Measurements from ENCODE around the gene TMEM205.
"Not testable (repeated sequence)": the region's sequence is repeated elsewhere in the genome, so short reads cannot be mapped to it uniquely, and the experiment has no call there.

Gene TMEM205

GRCh38 chr19:11359421-11359820, 13.4 kb upstream of the TMEM205 start:
- peaks cover 0 to 47% (median 28%) of the 10 kb centered on the region in 5 donors for H3K36me3 ChIP-seq (ENCODE audit: control insufficient read depth in 5 of 5, insufficient read depth in 5 of 5, low read length in 5 of 5)
- no peak overlapping the region for H3K9ac ChIP-seq (ENCODE audit: low read length in 5 of 5)
- no peak overlapping the region for H3K4me3 ChIP-seq (ENCODE audit: low read depth in 1 of 5, low read length in 5 of 5)
- peaks cover 4 to 16% (median 12%) of the 10 kb centered on the region in 5 donors for H3K4me1 ChIP-seq (ENCODE audit: control insufficient read depth in 5 of 5, insufficient read depth in 5 of 5, low read length in 5 of 5)
- no peaks in the 10 kb centered on the region for H3K9me3 ChIP-seq (ENCODE audit: control insufficient read depth in 5 of 5, low read length in 5 of 5)
- H3K27me3 ChIP-seq (ENCODE audit: control insufficient read depth in 5 of 5, insufficient read depth in 4 of 5, low read length in 5 of 5) = no peaks in the 10 kb centered on the region
- no peak overlapping the region for H3K27ac ChIP-seq (ENCODE audit: low read depth, low read length)

- no peaks in the 10 kb centered on the region for H3K27me3 ChIP-seq (ENCODE audit: control insufficient read depth in 5 of 5, insufficient read depth in 4 of 5, low read length in 5 of 5)
- H3K27ac ChIP-seq (ENCODE audit: low read depth, low read length) = no peak overlapping the region
- H3K4me3 ChIP-seq (ENCODE audit: low read depth in 1 of 5, low read length in 5 of 5) = no peak overlapping the region
- no peaks in the 10 kb centered on the region for H3K9me3 ChIP-seq (ENCODE audit: control insufficient read depth in 5 of 5, low read length in 5 of 5)
- no peak overlapping the region for H3K9ac ChIP-seq (ENCODE audit: low read length in 5 of 5)
- peaks cover 4 to 16% (median 12%) of the 10 kb centered on the region in 5 donors for H3K4me1 ChIP-seq (ENCODE audit: control insufficient read depth in 5 of 5, insufficient read depth in 5 of 5, low read length in 5 of 5)
- H3K36me3 ChIP-seq (ENCODE audit: control insufficient read depth in 5 of 5, insufficient read depth in 5 of 5, low read length in 5 of 5) = peaks cover 0 to 25% (median 15%) of the 10 kb centered on the region in 5 donors
These were observed 10.8 kb upstream of the TMEM205 start for GRCh38 chr19:11356676-11357550.

GRCh38 chr19:11356074-11356397, 10.0 kb upstream of the TMEM205 start:
- no peaks in the 10 kb centered on the region for H3K9me3 ChIP-seq (ENCODE audit: control insufficient read depth in 5 of 5, low read length in 5 of 5)
- H3K9ac ChIP-seq (ENCODE audit: low read length in 5 of 5) = peak overlapping the region in 3 of 5 donors; percentile 31 to 84 (median 78)
- no peaks in the 10 kb centered on the region for H3K27me3 ChIP-seq (ENCODE audit: control insufficient read depth in 5 of 5, insufficient read depth in 4 of 5, low read length in 5 of 5)
- peak overlapping the region; percentile 54 to 85 (median 68) for H3K4me3 ChIP-seq (ENCODE audit: low read depth in 1 of 5, low read length in 5 of 5)
- no peak overlapping the region for H3K27ac ChIP-seq (ENCODE audit: low read depth, low read length)
- peaks cover 4 to 16% (median 12%) of the 10 kb centered on the region in 5 donors for H3K4me1 ChIP-seq (ENCODE audit: control insufficient read depth in 5 of 5, insufficient read depth in 5 of 5, low read length in 5 of 5)
- peaks cover 0 to 18% (median 11%) of the 10 kb centered on the region in 5 donors for H3K36me3 ChIP-seq (ENCODE audit: control insufficient read depth in 5 of 5, insufficient read depth in 5 of 5, low read length in 5 of 5)

- no peaks in the 10 kb centered on the region for H3K9me3 ChIP-seq (ENCODE audit: control insufficient read depth in 5 of 5, low read length in 5 of 5)
- H3K9ac ChIP-seq (ENCODE audit: low read length in 5 of 5) = peak within 1 kb of the TSS; percentile 18 to 84 (median 39)
These were observed 9.3 kb upstream of the TMEM205 start, which contains the start of gene PLPPR2 for GRCh38 chr19:11355160-11356073. Gene PLPPR2, plus strand, starts transcription at chr19:11355432. Its CDS starts 2,242 bp downstream, at chr19:11357674.

GRCh38 chr19:11354102-11354501, 8.0 kb upstream of the TMEM205 start:
- not testable (repeated sequence) for H3K9ac ChIP-seq (ENCODE audit: low read length in 5 of 5); H3K9me3 ChIP-seq (ENCODE audit: control insufficient read depth in 5 of 5, low read length in 5 of 5); H3K4me3 ChIP-seq (ENCODE audit: low read depth in 1 of 5, low read length in 5 of 5); H3K27ac ChIP-seq (ENCODE audit: low read depth, low read length); H3K27me3 ChIP-seq (ENCODE audit: control insufficient read depth in 5 of 5, insufficient read depth in 4 of 5, low read length in 5 of 5); H3K36me3 ChIP-seq (ENCODE audit: control insufficient read depth in 5 of 5, insufficient read depth in 5 of 5, low read length in 5 of 5)
- peaks cover 4 to 16% (median 12%) of the 10 kb centered on the region in 5 donors for H3K4me1 ChIP-seq (ENCODE audit: control insufficient read depth in 5 of 5, insufficient read depth in 5 of 5, low read length in 5 of 5)

More at GRCh38 chr19:11355160-11356073, 9.3 kb upstream of the TMEM205 start, which contains the start of gene PLPPR2:
- H3K27me3 ChIP-seq (ENCODE audit: control insufficient read depth in 5 of 5, insufficient read depth in 4 of 5, low read length in 5 of 5) = no peaks in the 10 kb centered on the region
- H3K36me3 ChIP-seq (ENCODE audit: control insufficient read depth in 5 of 5, insufficient read depth in 5 of 5, low read length in 5 of 5) = peaks cover 0 to 15% (median 7%) of the 10 kb centered on the region in 5 donors
- no peak within 1 kb of the TSS for H3K27ac ChIP-seq (ENCODE audit: low read depth, low read length)
- H3K4me3 ChIP-seq (ENCODE audit: low read depth in 1 of 5, low read length in 5 of 5) = peak within 1 kb of the TSS; percentile 54 to 85 (median 68)
- H3K4me1 ChIP-seq (ENCODE audit: control insufficient read depth in 5 of 5, insufficient read depth in 5 of 5, low read length in 5 of 5) = peaks cover 4 to 16% (median 12%) of the 10 kb centered on the region in 5 donors

- Histone ChIP-seq H3K4me3 (ENCODE audit: low read depth in 1 of 5, low read length in 5 of 5) (peak overlapping the region in 1 of 5 donors; percentile 35), H3K4me1 (ENCODE audit: control insufficient read depth in 5 of 5, insufficient read depth in 5 of 5, low read length in 5 of 5) (peaks cover 9 to 28% (median 24%) of the 10 kb centered on the region in 5 donors), H3K9me3 (ENCODE audit: control insufficient read depth in 5 of 5, low read length in 5 of 5) (peaks cover 0 to 11% (median 9%) of the 10 kb centered on the region in 5 donors), H3K36me3 (ENCODE audit: control insufficient read depth in 5 of 5, insufficient read depth in 5 of 5, low read length in 5 of 5) (peaks cover 0 to 2% (median 0%) of the 10 kb centered on the region in 5 donors), H3K9ac (ENCODE audit: low read length in 5 of 5) (no peak overlapping the region), H3K27ac (ENCODE audit: low read depth, low read length) (no peak overlapping the region), H3K27me3 (ENCODE audit: control insufficient read depth in 5 of 5, insufficient read depth in 4 of 5, low read length in 5 of 5) (no peaks in the 10 kb centered on the region)
These were observed 3.1 kb upstream of the TMEM205 start for GRCh38 chr19:11349171-11349570.

- Histone ChIP-seq H3K9ac (ENCODE audit: low read length in 5 of 5) (no peak overlapping the region), H3K27me3 (ENCODE audit: control insufficient read depth in 5 of 5, insufficient read depth in 4 of 5, low read length in 5 of 5) (no peaks in the 10 kb centered on the region), H3K4me1 (ENCODE audit: control insufficient read depth in 5 of 5, insufficient read depth in 5 of 5, low read length in 5 of 5) (peaks cover 9 to 30% (median 26%) of the 10 kb centered on the region in 5 donors), H3K4me3 (ENCODE audit: low read depth in 1 of 5, low read length in 5 of 5) (no peak overlapping the region), H3K27ac (ENCODE audit: low read depth, low read length) (peak overlapping the region; percentile 77), H3K9me3 (ENCODE audit: control insufficient read depth in 5 of 5, low read length in 5 of 5) (peaks cover 0 to 11% (median 9%) of the 10 kb centered on the region in 5 donors), H3K36me3 (ENCODE audit: control insufficient read depth in 5 of 5, insufficient read depth in 5 of 5, low read length in 5 of 5) (peaks cover 0 to 6% (median 2%) of the 10 kb centered on the region in 5 donors)
These were observed 1.5 kb upstream of the TMEM205 start for GRCh38 chr19:11347546-11348039.

GRCh38 chr19:11345122-11345803, 805 bp downstream of the TMEM205 start:
- Histone ChIP-seq H3K9me3 (ENCODE audit: control insufficient read depth in 5 of 5, low read length in 5 of 5) (peaks cover 0 to 11% (median 9%) of the 10 kb centered on the region in 5 donors), H3K36me3 (ENCODE audit: control insufficient read depth in 5 of 5, insufficient read depth in 5 of 5, low read length in 5 of 5) (peaks cover 0 to 8% (median 7%) of the 10 kb centered on the region in 5 donors), H3K27me3 (ENCODE audit: control insufficient read depth in 5 of 5, insufficient read depth in 4 of 5, low read length in 5 of 5) (no peaks in the 10 kb centered on the region), H3K27ac (ENCODE audit: low read depth, low read length) (peak overlapping the region; percentile 77), H3K9ac (ENCODE audit: low read length in 5 of 5) (peak overlapping the region in 4 of 5 donors; percentile 69 to 84 (median 78)), H3K4me1 (ENCODE audit: control insufficient read depth in 5 of 5, insufficient read depth in 5 of 5, low read length in 5 of 5) (peaks cover 9 to 30% (median 26%) of the 10 kb centered on the region in 5 donors), H3K4me3 (ENCODE audit: low read depth in 1 of 5, low read length in 5 of 5) (peak overlapping the region; percentile 83 to 89 (median 86))

- no peak overlapping the region for H3K27ac ChIP-seq (ENCODE audit: low read depth, low read length)
- peaks cover 13 to 51% (median 43%) of the 10 kb centered on the region in 5 donors for H3K4me1 ChIP-seq (ENCODE audit: control insufficient read depth in 5 of 5, insufficient read depth in 5 of 5, low read length in 5 of 5)
- H3K27me3 ChIP-seq (ENCODE audit: control insufficient read depth in 5 of 5, insufficient read depth in 4 of 5, low read length in 5 of 5) = no peaks in the 10 kb centered on the region
- H3K9ac ChIP-seq (ENCODE audit: low read length in 5 of 5) = no peak overlapping the region
- no peaks in the 10 kb centered on the region for H3K9me3 ChIP-seq (ENCODE audit: control insufficient read depth in 5 of 5, low read length in 5 of 5)
- H3K36me3 ChIP-seq (ENCODE audit: control insufficient read depth in 5 of 5, insufficient read depth in 5 of 5, low read length in 5 of 5) = peaks cover 0 to 8% (median 5%) of the 10 kb centered on the region in 5 donors
- no peak overlapping the region for H3K4me3 ChIP-seq (ENCODE audit: low read depth in 1 of 5, low read length in 5 of 5)
These were observed 3.6 kb downstream of the TMEM205 start for GRCh38 chr19:11342429-11342828.
